GM23338 (cell line): Measurements from ENCODE around the gene PAX2.

ENCODE experiments used
- CREB1 ChIP-seq: fragments of 250-450 bp; sonication (Bioruptor Pico); IDR thresholded peaks from 2 replicates; pipeline ENCODE4 v1.5.0; 2020; ENCODE audit warnings: low read depth, mild to moderate bottlenecking, moderate library complexity
- EZH2 ChIP-seq: fragments of 200-600 bp; sonication (generic); IDR thresholded peaks from one replicate; pipeline ENCODE4 v1.8.0; 2017; ENCODE audit warnings: antibody characterized with exemption, mild to moderate bottlenecking, low read depth; ENCODE audit not compliant: unreplicated experiment
- NANOG ChIP-seq: IDR thresholded peaks from 2 replicates; pipeline ENCODE4 v1.6.1; 2016; ENCODE audit warnings: antibody characterized with exemption, borderline replicate concordance
- POLR2AphosphoS5 ChIP-seq: IDR thresholded peaks from 2 replicates; pipeline ENCODE4 v1.6.1; 2016; ENCODE audit warnings: antibody characterized with exemption, low read depth
- TF ChIP-seq, protein P1 (sequence below), 2 experiments: fragments of 200-600 bp in 1 of 2; sonication (generic) in 1 of 2; conservative IDR thresholded peaks; 2 replicates each; pipeline versions ENCODE4 v1.5.1 to v1.6.1; 2016 to 2017; ENCODE audit warnings: antibody characterized with exemption in 2 of 2, low read depth in 2 of 2, mild to moderate bottlenecking in 2 of 2, moderate library complexity in 1 of 2
- TF ChIP-seq, protein P2 (sequence below): IDR thresholded peaks from 2 replicates; pipeline ENCODE4 v1.6.1; 2016; ENCODE audit warnings: antibody characterized with exemption
- TF ChIP-seq, protein P3 (sequence below): IDR thresholded peaks from one replicate; pipeline ENCODE4 v1.6.1; 2018; ENCODE audit warnings: antibody characterized with exemption; ENCODE audit not compliant: unreplicated experiment

DNA sequence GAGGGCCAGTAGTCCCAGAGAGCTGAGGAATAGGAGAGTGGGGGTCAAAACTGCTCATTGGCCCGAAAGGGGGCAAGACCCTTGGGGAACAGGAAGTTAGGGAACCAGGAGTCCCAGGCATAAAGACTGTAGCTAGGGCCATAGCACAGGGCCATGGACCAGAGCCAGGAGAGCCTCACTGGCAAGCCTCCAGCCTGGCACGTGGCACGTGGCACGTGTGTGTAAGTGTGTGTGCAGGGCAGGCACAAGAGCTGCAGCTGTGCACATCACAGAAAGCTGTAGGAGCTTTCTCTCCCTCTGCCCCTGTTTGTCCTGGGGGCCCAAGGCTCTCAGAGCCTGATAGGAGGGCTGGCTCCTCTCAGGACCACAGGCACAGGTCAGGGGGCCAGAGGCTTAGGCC is 119.6 kb downstream of the PAX2 start:
- TF ChIP-seq, protein P1, sequence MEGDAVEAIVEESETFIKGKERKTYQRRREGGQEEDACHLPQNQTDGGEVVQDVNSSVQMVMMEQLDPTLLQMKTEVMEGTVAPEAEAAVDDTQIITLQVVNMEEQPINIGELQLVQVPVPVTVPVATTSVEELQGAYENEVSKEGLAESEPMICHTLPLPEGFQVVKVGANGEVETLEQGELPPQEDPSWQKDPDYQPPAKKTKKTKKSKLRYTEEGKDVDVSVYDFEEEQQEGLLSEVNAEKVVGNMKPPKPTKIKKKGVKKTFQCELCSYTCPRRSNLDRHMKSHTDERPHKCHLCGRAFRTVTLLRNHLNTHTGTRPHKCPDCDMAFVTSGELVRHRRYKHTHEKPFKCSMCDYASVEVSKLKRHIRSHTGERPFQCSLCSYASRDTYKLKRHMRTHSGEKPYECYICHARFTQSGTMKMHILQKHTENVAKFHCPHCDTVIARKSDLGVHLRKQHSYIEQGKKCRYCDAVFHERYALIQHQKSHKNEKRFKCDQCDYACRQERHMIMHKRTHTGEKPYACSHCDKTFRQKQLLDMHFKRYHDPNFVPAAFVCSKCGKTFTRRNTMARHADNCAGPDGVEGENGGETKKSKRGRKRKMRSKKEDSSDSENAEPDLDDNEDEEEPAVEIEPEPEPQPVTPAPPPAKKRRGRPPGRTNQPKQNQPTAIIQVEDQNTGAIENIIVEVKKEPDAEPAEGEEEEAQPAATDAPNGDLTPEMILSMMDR (conservative IDR thresholded peaks at IDR 0.05; ENCODE audit: low read depth in 2 of 2), result no peak
- TF ChIP-seq, protein P2, sequence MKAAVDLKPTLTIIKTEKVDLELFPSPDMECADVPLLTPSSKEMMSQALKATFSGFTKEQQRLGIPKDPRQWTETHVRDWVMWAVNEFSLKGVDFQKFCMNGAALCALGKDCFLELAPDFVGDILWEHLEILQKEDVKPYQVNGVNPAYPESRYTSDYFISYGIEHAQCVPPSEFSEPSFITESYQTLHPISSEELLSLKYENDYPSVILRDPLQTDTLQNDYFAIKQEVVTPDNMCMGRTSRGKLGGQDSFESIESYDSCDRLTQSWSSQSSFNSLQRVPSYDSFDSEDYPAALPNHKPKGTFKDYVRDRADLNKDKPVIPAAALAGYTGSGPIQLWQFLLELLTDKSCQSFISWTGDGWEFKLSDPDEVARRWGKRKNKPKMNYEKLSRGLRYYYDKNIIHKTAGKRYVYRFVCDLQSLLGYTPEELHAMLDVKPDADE, result no peak
- TF ChIP-seq POLR2AphosphoS5 (no peak), CREB1 (CRISPR knock-in tag) (no peak), NANOG (no peak), EZH2 (no peak)
- TF ChIP-seq, protein P3, sequence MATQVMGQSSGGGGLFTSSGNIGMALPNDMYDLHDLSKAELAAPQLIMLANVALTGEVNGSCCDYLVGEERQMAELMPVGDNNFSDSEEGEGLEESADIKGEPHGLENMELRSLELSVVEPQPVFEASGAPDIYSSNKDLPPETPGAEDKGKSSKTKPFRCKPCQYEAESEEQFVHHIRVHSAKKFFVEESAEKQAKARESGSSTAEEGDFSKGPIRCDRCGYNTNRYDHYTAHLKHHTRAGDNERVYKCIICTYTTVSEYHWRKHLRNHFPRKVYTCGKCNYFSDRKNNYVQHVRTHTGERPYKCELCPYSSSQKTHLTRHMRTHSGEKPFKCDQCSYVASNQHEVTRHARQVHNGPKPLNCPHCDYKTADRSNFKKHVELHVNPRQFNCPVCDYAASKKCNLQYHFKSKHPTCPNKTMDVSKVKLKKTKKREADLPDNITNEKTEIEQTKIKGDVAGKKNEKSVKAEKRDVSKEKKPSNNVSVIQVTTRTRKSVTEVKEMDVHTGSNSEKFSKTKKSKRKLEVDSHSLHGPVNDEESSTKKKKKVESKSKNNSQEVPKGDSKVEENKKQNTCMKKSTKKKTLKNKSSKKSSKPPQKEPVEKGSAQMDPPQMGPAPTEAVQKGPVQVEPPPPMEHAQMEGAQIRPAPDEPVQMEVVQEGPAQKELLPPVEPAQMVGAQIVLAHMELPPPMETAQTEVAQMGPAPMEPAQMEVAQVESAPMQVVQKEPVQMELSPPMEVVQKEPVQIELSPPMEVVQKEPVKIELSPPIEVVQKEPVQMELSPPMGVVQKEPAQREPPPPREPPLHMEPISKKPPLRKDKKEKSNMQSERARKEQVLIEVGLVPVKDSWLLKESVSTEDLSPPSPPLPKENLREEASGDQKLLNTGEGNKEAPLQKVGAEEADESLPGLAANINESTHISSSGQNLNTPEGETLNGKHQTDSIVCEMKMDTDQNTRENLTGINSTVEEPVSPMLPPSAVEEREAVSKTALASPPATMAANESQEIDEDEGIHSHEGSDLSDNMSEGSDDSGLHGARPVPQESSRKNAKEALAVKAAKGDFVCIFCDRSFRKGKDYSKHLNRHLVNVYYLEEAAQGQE, result no peak
